Measurements from ENCODE around the gene LOXL1.

DNA sequence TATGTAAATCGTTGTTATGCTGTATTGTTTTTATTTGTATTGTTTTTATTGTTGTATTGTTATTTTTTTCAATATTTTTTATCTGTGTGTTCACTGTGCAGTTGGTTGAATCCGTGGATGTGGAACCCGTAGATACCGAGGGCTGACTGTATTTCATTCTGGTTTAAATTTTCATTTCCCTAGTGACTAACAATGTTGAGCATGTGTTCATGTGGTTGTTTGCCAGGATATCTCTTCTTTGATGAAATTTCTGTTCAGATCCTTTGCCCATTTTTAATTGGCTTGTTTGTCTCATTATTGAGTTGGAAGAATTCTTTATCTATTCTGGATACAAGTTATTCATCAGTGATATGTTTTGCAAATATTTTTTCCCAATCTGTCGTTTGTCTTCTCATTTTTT is 36.2 kb downstream of the LOXL1 start:
- TF ChIP-seq, protein P1, sequence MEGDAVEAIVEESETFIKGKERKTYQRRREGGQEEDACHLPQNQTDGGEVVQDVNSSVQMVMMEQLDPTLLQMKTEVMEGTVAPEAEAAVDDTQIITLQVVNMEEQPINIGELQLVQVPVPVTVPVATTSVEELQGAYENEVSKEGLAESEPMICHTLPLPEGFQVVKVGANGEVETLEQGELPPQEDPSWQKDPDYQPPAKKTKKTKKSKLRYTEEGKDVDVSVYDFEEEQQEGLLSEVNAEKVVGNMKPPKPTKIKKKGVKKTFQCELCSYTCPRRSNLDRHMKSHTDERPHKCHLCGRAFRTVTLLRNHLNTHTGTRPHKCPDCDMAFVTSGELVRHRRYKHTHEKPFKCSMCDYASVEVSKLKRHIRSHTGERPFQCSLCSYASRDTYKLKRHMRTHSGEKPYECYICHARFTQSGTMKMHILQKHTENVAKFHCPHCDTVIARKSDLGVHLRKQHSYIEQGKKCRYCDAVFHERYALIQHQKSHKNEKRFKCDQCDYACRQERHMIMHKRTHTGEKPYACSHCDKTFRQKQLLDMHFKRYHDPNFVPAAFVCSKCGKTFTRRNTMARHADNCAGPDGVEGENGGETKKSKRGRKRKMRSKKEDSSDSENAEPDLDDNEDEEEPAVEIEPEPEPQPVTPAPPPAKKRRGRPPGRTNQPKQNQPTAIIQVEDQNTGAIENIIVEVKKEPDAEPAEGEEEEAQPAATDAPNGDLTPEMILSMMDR (IDR thresholded peaks at IDR 0.05; ENCODE audit: poor library complexity), result no peak
- TF ChIP-seq EZH2 (IDR thresholded peaks at IDR 0.05; ENCODE audit: borderline replicate concordance) (no peak), EZH2phosphoT487 (IDR thresholded peaks at IDR 0.05; ENCODE audit: low read depth, severe bottlenecking, unreplicated experiment) (no peak)

All from hepatocyte (in vitro differentiated cells).